OCI-LY3 (cell line): ENCODE results near the gene KRTAP5-1.

Experiments used
- H2AFZ ChIP-seq: fragments of 200-600, 300-600 bp; shearing (Covaris generic); 2 replicates; pipeline ENCODE4 v1.6.0; 2014; ENCODE audit warnings: antibody characterized with exemption, low read depth, low read length
- H3K27ac ChIP-seq: fragments of 200-600, 300-600 bp; sonication (generic); 2 replicates; pipeline ENCODE4 v1.5.1; 2014; ENCODE audit warnings: mild to moderate bottlenecking, low read length, moderate library complexity, mixed read lengths
- H3K27me3 ChIP-seq: fragments of 200-600, 300-600 bp; sonication (generic); 2 replicates; pipeline ENCODE4 v1.6.1; 2014; ENCODE audit warnings: low read depth, low read length, mixed read lengths
- H3K36me3 ChIP-seq: fragments of 200-600, 300-600 bp; sonication (generic); replicated peaks from 2 replicates; pipeline ENCODE3; 2014; ENCODE audit warnings: low read depth, low read length, mixed read lengths
- H3K4me1 ChIP-seq: fragments of 300-600, 200-600 bp; sonication (generic); 2 replicates; pipeline ENCODE4 v1.6.1; 2014; ENCODE audit warnings: low read length, mixed read lengths
- H3K4me2 ChIP-seq: fragments of 200-600, 300-600 bp; sonication (generic); 2 replicates; pipeline ENCODE4 v1.6.1; 2014; ENCODE audit warnings: low read length, mixed read lengths
- H3K4me3 ChIP-seq: fragments of 300-600, 200-600 bp; sonication (generic); 2 replicates; pipeline ENCODE4 v1.5.1; 2014; ENCODE audit warnings: antibody characterized with exemption, mild to moderate bottlenecking, low read length, moderate library complexity
- H3K79me2 ChIP-seq: fragments of 300-600, 200-600 bp; shearing (Covaris generic); 2 replicates; pipeline ENCODE4 v1.6.1; 2014; ENCODE audit warnings: mild to moderate bottlenecking, low read length, mixed read lengths
- H3K9ac ChIP-seq: fragments of 300-600, 200-600 bp; shearing (Covaris generic); 2 replicates; pipeline ENCODE4 v1.6.0; 2014; ENCODE audit warnings: mild to moderate bottlenecking, low read length, moderate library complexity
- H3K9me3 ChIP-seq: fragments of 200-600, 300-600 bp; shearing (Covaris generic); 2 replicates; pipeline ENCODE4 v1.6.1; 2014; ENCODE audit warnings: low read length, mixed read lengths; ENCODE audit not compliant: insufficient read depth
- H4K20me1 ChIP-seq: fragments of 200-600, 300-600 bp; sonication (generic); 2 replicates; pipeline ENCODE4 v1.6.1; 2016; ENCODE audit warnings: low read length, mixed read lengths; ENCODE audit not compliant: insufficient read depth
- EZH2phosphoT487 ChIP-seq: fragments of 200-600 bp; shearing (Covaris generic); IDR thresholded peaks from 2 replicates; pipeline ENCODE4 v1.6.1; 2018; ENCODE audit warnings: antibody characterized with exemption, mixed run types, low read depth
- TF ChIP-seq, protein P1 (sequence below): fragments of 200-600, 300-600 bp; sonication (generic); IDR thresholded peaks from 2 replicates; pipeline ENCODE4 v1.5.1; 2014; ENCODE audit warnings: antibody characterized with exemption, low read length, low read depth

Gene KRTAP5-1

DNA sequence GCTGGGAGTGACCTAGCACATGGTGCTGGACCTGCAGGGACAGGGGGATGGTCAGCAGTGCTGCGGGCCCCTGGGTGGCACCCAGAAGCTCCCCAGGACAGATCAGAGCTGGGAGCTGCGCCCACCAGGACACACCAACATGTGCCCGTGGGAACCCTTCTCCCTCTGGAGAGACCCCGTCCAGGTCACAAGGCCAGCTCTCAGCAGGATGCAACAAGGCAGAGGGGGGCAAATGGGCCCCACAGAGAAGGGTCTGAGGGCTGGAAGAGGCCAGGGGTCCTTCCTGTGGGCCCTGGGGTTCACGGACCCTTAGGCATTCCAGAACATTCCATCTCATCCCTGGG, 19.2 kb downstream of the KRTAP5-1 start:
- no peaks in the 10 kb centered on the region for H3K36me3 ChIP-seq
- no peak overlapping the region for H3K9ac ChIP-seq
- no peaks in the 10 kb centered on the region for H3K79me2 ChIP-seq
- no peak overlapping the region for H3K4me3 ChIP-seq
- no peaks in the 10 kb centered on the region for H3K27me3 ChIP-seq
- peaks cover 25% of the 10 kb centered on the region for H4K20me1 ChIP-seq
- no peaks in the 10 kb centered on the region for H3K9me3 ChIP-seq
- peaks cover 3% of the 10 kb centered on the region; the same call in 1 of the 2 replicates for H3K4me1 ChIP-seq
- TF ChIP-seq, protein P1, sequence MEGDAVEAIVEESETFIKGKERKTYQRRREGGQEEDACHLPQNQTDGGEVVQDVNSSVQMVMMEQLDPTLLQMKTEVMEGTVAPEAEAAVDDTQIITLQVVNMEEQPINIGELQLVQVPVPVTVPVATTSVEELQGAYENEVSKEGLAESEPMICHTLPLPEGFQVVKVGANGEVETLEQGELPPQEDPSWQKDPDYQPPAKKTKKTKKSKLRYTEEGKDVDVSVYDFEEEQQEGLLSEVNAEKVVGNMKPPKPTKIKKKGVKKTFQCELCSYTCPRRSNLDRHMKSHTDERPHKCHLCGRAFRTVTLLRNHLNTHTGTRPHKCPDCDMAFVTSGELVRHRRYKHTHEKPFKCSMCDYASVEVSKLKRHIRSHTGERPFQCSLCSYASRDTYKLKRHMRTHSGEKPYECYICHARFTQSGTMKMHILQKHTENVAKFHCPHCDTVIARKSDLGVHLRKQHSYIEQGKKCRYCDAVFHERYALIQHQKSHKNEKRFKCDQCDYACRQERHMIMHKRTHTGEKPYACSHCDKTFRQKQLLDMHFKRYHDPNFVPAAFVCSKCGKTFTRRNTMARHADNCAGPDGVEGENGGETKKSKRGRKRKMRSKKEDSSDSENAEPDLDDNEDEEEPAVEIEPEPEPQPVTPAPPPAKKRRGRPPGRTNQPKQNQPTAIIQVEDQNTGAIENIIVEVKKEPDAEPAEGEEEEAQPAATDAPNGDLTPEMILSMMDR = no peak
- no peak for TF ChIP-seq EZH2phosphoT487
- no peak overlapping the region for H2AFZ ChIP-seq
- no peak overlapping the region for H3K27ac ChIP-seq
- no peak overlapping the region for H3K4me2 ChIP-seq

DNA sequence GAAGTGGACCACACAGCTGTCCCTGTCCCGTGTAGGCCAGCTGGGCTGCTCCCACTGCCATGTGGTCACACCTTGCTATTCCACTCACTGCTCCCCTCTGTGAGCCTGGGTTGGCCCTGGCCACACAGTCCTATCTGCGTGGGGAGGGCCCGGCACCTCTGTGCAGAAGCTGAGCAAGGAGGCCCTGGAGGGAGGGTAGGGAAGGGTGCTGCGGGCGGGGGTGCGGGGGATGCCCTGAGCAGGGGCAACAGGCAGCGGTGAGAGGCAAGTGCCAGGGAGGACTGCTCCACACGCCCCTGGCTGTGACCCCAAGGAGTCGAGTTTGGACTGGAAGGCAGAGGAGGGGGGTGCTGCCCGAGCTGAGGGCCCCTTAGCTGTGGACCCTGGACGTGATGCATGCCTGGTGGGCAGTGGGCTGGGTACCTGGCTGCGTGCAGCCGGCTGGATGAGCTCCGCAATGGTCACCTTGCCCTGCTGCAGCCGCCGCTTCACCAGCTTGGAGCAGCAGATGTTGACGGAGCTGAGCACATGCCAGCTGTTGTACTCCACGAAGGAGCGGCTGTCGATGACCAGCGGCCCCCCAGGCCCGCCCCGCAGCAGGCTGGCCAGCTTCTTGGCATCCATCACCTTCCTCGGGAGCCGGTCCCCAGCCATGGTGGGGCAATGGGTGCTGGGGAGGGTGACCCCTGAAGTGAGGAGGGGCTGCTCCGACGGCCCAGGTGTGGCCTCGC, 19.7 kb downstream of the KRTAP5-1 start:
- H4K20me1 ChIP-seq = peaks cover 22% of the 10 kb centered on the region
- no peaks in the 10 kb centered on the region for H3K27me3 ChIP-seq
- H3K4me1 ChIP-seq = no peaks in the 10 kb centered on the region
- H2AFZ ChIP-seq = no peak overlapping the region
- H3K9me3 ChIP-seq = no peaks in the 10 kb centered on the region
- no peak overlapping the region for H3K4me2 ChIP-seq
- no peak overlapping the region for H3K9ac ChIP-seq
- no peak for TF ChIP-seq EZH2phosphoT487
- TF ChIP-seq, protein P1 = no peak
- H3K79me2 ChIP-seq = no peaks in the 10 kb centered on the region
- H3K36me3 ChIP-seq = no peaks in the 10 kb centered on the region
- no peak overlapping the region for H3K4me3 ChIP-seq
- no peak overlapping the region for H3K27ac ChIP-seq

DNA sequence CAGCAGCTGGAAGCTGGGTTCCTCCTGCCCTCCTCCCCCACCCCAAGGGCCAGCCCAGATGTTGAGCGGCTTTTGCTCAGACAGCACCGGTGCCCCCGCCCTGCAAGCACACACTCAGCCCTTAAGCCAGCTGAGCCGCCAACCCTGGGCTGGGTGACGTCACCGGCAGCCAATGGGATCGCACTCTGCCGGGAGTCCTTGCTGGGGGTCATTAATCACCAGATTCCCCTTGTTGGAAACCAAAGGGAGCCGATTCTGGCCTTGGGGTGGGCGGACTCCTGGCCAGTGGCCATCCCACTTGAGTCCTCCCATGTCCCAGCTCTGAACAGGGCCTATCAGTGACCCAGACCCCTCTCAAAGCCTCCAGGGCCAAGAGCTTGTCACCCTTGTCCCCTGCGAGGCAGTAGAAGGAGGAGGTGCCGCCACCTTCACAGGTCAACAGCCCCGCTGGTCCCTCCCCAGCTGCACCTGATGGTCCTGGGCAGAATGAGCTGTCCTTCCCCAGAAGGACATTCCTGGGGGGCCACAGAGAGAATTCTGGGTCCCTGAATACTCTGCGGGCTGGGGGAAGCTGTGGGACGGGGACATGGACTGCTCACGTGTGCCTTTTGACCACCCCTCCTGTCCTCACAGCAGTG, 20.4 kb downstream of the KRTAP5-1 start:
- Histone ChIP-seq H2AFZ (no peak overlapping the region), H3K79me2 (no peaks in the 10 kb centered on the region), H3K9ac (no peak overlapping the region), H4K20me1 (peaks cover 20% of the 10 kb centered on the region), H3K4me1 (peaks cover 2% of the 10 kb centered on the region), H3K4me2 (no peak overlapping the region), H3K36me3 (no peaks in the 10 kb centered on the region), H3K27ac (no peak overlapping the region), H3K4me3 (no peak overlapping the region), H3K9me3 (no peaks in the 10 kb centered on the region), H3K27me3 (no peaks in the 10 kb centered on the region)
- TF ChIP-seq, protein P1 = no peak
- no peak for TF ChIP-seq EZH2phosphoT487

DNA sequence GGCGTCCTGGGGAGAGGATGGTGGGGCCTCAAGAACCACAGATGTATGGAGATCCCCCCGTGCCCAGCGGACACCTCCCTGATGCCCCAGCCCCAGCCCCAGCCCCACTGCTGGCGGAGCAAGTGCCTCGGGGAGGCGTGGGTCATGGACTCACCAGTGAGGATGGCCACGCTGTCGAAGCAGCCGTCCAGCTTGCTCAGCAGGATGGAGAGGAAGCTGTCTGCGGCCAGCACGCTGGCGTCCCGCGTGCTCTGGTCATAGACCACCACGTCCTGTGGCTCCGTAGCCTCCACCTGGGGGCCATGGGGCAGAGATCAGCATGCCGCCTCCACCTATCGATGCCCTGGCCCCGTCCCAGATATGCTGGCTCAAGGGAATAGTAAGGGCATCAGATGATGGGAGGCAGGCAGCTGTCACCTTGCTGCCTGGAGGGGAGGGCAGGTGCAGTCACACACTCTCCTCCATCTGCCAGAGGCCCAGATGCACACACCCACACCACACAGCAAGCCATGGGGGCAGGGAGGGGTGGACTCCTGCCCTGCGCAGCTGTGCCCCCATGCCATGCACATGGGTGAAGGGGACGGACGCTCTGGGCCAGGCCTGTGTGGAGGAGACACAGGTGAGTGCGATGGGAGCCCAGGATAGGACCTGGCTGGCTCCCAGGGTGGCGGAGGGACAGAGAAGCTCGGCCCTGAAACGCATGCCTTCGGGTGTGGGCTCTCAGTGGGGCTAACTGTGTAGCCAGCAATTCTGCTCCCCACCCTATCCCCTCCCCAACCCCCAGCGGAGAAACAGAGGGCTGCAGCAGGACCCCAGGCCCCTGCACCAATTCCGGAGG, 21.2 kb downstream of the KRTAP5-1 start:
- Histone ChIP-seq H3K36me3 (no peaks in the 10 kb centered on the region), H3K27me3 (no peaks in the 10 kb centered on the region), H3K4me2 (no peak overlapping the region), H3K4me3 (no peak overlapping the region), H2AFZ (no peak overlapping the region), H4K20me1 (peaks cover 16% of the 10 kb centered on the region), H3K27ac (no peak overlapping the region), H3K9me3 (no peaks in the 10 kb centered on the region), H3K4me1 (peaks cover 9% of the 10 kb centered on the region), H3K9ac (no peak overlapping the region), H3K79me2 (no peaks in the 10 kb centered on the region)
- no peak for TF ChIP-seq EZH2phosphoT487
- TF ChIP-seq, protein P1 = no peak
